Measurements from ENCODE around the gene GPR37L1.

The GPR37L1 gene

DNA sequence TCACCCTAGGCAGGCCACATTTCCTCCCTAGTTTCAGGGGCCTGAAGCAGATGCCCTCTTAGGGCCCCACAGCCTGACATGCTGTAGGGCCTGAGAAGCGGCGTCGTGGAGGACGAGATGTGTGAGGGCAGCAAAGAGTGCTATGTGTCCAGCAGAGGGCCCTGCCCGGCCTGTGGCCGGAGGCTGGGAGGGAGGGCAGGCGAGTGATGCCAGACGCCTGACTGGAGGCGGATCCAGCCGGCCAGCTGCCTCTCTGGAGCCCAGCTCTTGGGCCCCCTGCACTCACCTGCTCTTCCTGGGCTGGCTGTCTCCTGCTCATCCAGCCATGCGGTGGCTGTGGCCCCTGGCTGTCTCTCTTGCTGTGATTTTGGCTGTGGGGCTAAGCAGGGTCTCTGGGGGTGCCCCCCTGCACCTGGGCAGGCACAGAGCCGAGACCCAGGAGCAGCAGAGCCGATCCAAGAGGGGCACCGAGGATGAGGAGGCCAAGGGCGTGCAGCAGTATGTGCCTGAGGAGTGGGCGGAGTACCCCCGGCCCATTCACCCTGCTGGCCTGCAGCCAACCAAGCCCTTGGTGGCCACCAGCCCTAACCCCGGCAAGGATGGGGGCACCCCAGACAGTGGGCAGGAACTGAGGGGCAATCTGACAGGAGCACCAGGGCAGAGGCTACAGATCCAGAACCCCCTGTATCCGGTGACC lies at the start of gene GPR37L1:
Gene GPR37L1, plus strand, starts transcription at position 279 of the 697 bp plus-strand sequence. Its CDS starts 47 bp downstream, at position 326.
- DNase-seq: no peak

- no peak for DNase-seq
These were observed 49.5 kb upstream of the GPR37L1 start for GRCh38 chr1:202073206-202073605.

DNA sequence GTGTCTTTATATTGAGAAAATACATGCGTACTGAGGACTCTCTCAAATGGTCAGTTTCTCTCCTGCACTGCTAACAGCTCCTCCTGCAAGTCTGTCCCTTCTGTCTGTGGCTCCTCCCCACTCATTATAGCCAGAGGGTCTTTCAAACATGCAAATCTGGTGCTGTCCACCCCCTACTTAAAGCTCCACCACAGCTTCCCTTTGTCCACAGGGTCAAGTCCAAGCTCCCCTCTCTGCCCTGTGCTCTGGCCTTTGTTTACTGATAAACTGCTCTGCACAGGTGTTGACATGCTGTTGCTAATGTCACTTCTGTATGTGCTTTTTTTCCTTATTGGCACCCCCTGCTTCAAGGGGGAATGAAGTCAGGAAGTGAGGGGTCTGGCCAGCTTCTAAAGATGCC lies 47.7 kb upstream of the GPR37L1 start:
- DNase-seq: no peak

- DNase-seq: no peak
These were observed 47.3 kb upstream of the GPR37L1 start for GRCh38 chr1:202075389-202075788.

- DNase-seq: no peak
These were observed 46.6 kb upstream of the GPR37L1 start for GRCh38 chr1:202076050-202076511.

- no peak for DNase-seq
These were observed 44.5 kb upstream of the GPR37L1 start for GRCh38 chr1:202078241-202078640.

DNA sequence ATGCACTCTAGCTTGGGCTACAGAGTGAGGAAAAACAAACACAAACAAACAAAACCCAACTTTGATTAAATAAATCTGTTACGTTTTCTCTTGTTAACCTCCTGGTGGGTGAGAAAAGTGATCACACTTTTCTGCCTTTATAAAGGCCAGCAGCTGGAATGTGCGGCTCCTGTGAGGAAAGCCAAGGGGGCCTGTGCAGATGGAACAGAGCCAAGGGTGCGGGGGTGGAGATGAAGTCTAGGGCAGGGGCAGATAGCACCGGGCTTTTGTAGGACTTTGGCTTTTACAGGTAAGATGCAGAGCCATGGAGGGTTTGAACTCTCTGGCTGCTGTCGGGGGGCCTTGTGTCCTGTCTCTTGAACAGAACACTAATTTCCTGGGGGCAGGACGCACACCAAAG lies 40.7 kb upstream of the GPR37L1 start:
- no peak for DNase-seq

DNA sequence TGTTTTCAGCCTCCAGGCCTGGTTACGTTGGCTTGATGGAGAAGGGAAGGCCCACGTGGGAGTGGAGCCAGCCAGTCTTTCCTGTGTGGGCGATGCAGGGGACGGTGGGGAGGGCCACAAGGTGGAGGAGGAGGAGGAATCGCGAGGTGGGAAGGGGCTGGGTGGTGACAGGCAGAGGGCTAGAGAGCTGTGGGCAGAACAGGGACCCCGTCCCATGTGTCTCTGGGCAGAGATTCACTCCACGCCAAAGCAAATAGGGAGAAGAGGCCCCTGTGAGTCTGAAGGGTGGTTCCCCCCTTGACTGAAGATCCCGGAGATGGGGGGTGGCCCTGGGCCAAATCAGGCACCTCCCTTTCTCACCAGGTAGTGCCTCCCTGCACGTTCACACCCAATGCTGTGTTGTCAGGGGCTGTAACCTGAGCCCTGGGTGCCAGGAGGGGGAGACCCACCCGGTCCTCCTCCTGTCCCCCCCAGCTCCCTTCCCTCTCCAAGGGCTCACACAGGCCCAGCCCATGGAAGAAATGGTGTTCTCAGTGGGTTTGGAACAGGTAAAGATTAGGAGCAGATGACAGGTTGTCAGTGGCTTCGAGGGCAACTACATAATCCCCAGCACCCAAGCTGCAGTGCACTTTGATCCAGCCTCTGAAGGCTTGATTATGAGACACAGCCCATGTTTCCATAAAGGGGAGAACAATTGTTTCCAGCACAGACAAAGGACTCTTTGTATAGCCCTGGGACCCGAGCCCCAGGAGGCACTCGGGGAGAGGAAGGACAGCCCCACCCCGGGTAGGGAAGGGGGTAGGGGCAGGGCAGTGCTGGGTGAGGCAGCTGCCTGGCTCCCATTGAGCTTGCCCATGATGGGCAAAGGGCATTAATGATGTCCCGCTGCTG lies 37.7 kb upstream of the GPR37L1 start:
- DNase-seq: no peak

- DNase-seq: no peak
These were observed 36.9 kb upstream of the GPR37L1 start for GRCh38 chr1:202085682-202086373.

- no peak for DNase-seq
These were observed 36.0 kb upstream of the GPR37L1 start for GRCh38 chr1:202086579-202087350.

- no peak for DNase-seq
These were observed 34.5 kb upstream of the GPR37L1 start for GRCh38 chr1:202088206-202088605.

DNA sequence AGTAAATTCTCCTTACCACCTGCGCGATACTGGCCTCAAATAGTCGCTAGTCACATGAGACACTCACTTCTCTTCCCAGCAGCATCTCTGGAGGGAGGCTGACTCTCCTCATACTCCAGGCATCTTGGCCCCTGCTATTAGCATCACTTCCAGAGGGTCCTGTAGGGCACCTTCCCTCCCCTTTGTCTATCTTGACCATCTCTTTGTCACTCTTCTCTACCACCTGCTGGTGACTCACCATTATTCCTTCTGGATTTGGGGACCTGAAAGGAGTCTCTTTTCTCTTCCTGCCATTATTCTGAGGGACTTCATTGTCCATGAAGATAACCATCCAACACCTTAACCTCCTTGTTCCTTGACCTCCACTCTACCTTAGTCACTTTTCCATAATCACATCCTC lies 31.7 kb upstream of the GPR37L1 start:
- no peak for DNase-seq

- no peak for DNase-seq
These were observed 28.9 kb upstream of the GPR37L1 start for GRCh38 chr1:202093858-202094257.

- DNase-seq: no peak
These were observed 21.5 kb upstream of the GPR37L1 start for GRCh38 chr1:202101184-202101583.

- no peak for DNase-seq
These were observed 18.6 kb upstream of the GPR37L1 start for GRCh38 chr1:202104073-202104472.

GRCh38 chr1:202105571-202106339 lies 17.0 kb upstream of the GPR37L1 start:
- DNase-seq: no peak

- no peak for DNase-seq
These were observed 16.1 kb upstream of the GPR37L1 start for GRCh38 chr1:202106340-202107254.

DNA sequence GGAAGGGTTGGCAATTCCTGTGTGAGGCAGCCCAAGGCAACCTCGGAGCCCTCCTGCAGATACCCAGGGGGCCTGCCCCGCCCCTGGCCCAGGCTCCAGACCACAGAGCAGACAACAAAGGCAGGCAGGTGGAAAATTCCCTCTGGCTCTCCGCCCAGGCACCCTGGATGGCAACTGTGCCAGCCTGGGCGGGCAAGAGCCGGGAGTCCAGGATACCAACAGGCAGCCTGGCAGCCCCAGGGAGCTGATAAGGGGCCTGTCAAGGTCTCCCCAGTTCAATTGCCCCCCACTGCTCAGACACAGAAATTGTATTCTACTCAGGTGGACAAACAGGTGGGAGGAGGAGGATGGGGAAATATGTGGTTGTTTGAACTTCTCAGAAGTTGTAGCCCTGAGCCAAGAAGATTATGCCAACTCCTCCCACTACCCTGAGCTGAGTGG lies 15.4 kb upstream of the GPR37L1 start:
- no peak for DNase-seq

- no peak for DNase-seq
These were observed 14.7 kb upstream of the GPR37L1 start for GRCh38 chr1:202107801-202108731.

All from activated naive CD4-positive, alpha-beta T cell treated with anti-CD3 and anti-CD28 coated beads, Interleukin-2, amount 50 U/mL, for 16 hours (primary cell).